Peyer's patch (tissue), 4 donors: Measurements from ENCODE around the gene TMC1.

ENCODE experiments used
- POLR2A ChIP-seq, 2 donors: fragments of 450-650 bp; IDR thresholded peaks; one replicate each; pipeline ENCODE4 v1.5.1; 2017; ENCODE audit warnings: antibody characterized with exemption in 2 of 2, mild to moderate bottlenecking in 2 of 2, moderate library complexity in 2 of 2
- TF ChIP-seq, protein P1 (sequence below), 6 experiments: fragments of 450-650 bp in 4 of 6; fragments of 200-600 bp in 2 of 6; sonication (generic) in 1 of 6; IDR thresholded peaks; one replicate each; pipeline ENCODE4 v1.5.1; 2017 to 2019; ENCODE audit warnings: antibody characterized with exemption in 6 of 6, mild to moderate bottlenecking in 3 of 6, moderate library complexity in 1 of 6

DNA sequence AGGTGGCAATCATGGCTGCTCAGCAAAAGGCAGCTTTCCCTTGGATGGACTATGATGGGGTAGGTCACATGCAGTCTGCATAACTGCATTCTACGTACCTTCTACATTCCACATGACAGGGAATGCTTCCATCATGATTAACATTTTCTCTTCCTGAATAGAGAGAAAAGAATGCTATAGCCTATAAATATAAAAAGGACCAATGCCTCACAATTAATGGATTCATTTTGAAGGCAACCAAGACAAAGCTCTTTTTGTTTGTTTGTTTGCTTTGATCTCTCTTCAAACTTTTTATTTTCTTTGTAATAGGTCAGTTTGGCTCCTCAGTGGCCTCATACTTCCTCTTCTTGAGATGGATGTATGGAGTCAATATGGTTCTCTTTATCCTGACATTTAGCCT, 230.1 kb downstream of the TMC1 start:
- TF ChIP-seq, protein P1, sequence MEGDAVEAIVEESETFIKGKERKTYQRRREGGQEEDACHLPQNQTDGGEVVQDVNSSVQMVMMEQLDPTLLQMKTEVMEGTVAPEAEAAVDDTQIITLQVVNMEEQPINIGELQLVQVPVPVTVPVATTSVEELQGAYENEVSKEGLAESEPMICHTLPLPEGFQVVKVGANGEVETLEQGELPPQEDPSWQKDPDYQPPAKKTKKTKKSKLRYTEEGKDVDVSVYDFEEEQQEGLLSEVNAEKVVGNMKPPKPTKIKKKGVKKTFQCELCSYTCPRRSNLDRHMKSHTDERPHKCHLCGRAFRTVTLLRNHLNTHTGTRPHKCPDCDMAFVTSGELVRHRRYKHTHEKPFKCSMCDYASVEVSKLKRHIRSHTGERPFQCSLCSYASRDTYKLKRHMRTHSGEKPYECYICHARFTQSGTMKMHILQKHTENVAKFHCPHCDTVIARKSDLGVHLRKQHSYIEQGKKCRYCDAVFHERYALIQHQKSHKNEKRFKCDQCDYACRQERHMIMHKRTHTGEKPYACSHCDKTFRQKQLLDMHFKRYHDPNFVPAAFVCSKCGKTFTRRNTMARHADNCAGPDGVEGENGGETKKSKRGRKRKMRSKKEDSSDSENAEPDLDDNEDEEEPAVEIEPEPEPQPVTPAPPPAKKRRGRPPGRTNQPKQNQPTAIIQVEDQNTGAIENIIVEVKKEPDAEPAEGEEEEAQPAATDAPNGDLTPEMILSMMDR (IDR thresholded peaks at IDR 0.05): no peak
- no peak for TF ChIP-seq POLR2A (IDR thresholded peaks at IDR 0.05)
